Fibroblast of lung (primary cell): ENCODE data around the gene PAPLN. TPM values are rescaled to one million over a fixed set of nuclear protein-coding genes. Genes with fewer than 3 reads are reported as not detected.

Source experiments
- DNase-seq, 2 donors: peaks; one replicate each; pipeline versions ENCODE4 v3.0.0 to v3.0.0-alpha.2; 2010; ENCODE audit warnings: low read depth in 2 of 2
- H2AFZ ChIP-seq: 2 replicates; pipeline ENCODE4 v1.5.1; 2012; ENCODE audit warnings: low read length, control low read depth, inconsistent platforms
- H3K27ac ChIP-seq: 2 replicates; pipeline ENCODE4 v1.5.1; 2011; ENCODE audit warnings: low read length, control low read depth; ENCODE audit not compliant: insufficient read depth
- H3K27me3 ChIP-seq: 2 replicates; pipeline ENCODE4 v1.5.1; 2011; ENCODE audit warnings: mild to moderate bottlenecking, low read length; ENCODE audit not compliant: control insufficient read depth, insufficient read depth
- H3K36me3 ChIP-seq: 2 replicates; pipeline ENCODE4 v1.5.1; 2011; ENCODE audit warnings: low read length; ENCODE audit not compliant: control insufficient read depth, insufficient read depth
- H3K4me1 ChIP-seq: 2 replicates; pipeline ENCODE4 v1.5.1; 2011; ENCODE audit warnings: low read length; ENCODE audit not compliant: control insufficient read depth, insufficient read depth; ENCODE audit errors: extremely low read depth
- H3K4me2 ChIP-seq: 2 replicates; pipeline ENCODE4 v1.5.1; 2011; ENCODE audit warnings: low read length, control low read depth; ENCODE audit not compliant: insufficient read depth; ENCODE audit errors: extremely low read depth
- H3K4me3 ChIP-seq, 4 experiments: fragments of 200-600 bp in 1 of 4; sonication (generic) in 1 of 4; replicated peaks in 1 of 4; 2 replicates each; pipeline ENCODE4 v1.5.1; 2011 to 2016; ENCODE audit warnings: low read length in 4 of 4, low read depth in 3 of 4, mild to moderate bottlenecking in 3 of 4, control low read depth in 2 of 4, inconsistent platforms in 1 of 4, mixed read lengths in 1 of 4; ENCODE audit not compliant: insufficient read depth in 1 of 4; ENCODE audit errors: control extremely low read depth in 1 of 4
- H3K79me2 ChIP-seq: 2 replicates; pipeline ENCODE4 v1.5.1; 2012; ENCODE audit warnings: mild to moderate bottlenecking, low read length, inconsistent platforms; ENCODE audit not compliant: control insufficient read depth, insufficient read depth
- H3K9ac ChIP-seq: 2 replicates; pipeline ENCODE4 v1.5.1; 2011; ENCODE audit warnings: mild to moderate bottlenecking, low read length, control low read depth; ENCODE audit not compliant: insufficient read depth
- H3K9me3 ChIP-seq: 2 replicates; pipeline ENCODE4 v1.5.1; 2012; ENCODE audit warnings: low read depth, low read length; ENCODE audit not compliant: control insufficient read depth, insufficient read depth
- H4K20me1 ChIP-seq: 2 replicates; pipeline ENCODE4 v1.5.1; 2011; ENCODE audit warnings: low read length; ENCODE audit not compliant: control insufficient read depth, insufficient read depth; ENCODE audit errors: extremely low read depth
- CTCF ChIP-seq, 2 donors: IDR thresholded peaks in 1 of 2; conservative IDR thresholded peaks in 1 of 2; 1 replicate in 1 of 2; 2 replicates in 1 of 2; pipeline ENCODE4 v1.5.1; 2011 to 2012; ENCODE audit warnings: low read length in 2 of 2, control low read depth in 1 of 2, inconsistent platforms in 1 of 2, low read depth in 1 of 2, mild to moderate bottlenecking in 1 of 2
- EZH2 ChIP-seq: IDR thresholded peaks from 2 replicates; pipeline ENCODE4 v1.5.1; 2012; ENCODE audit warnings: low read length, control low read depth, mild to moderate bottlenecking; ENCODE audit errors: missing control alignments
- polyA plus RNA-seq, 2 donors: library from polyadenylated mRNA; depleted of rRNA in 1 of 2; stranded (reverse) in 1 of 2; unstranded in 1 of 2; fragments of >200 nt; gene quantifications; 2 replicates each; pipeline ENCODE4 v1.2.1, GENCODE V29; 2011 to 2012; ENCODE audit warnings: missing spikeins in 1 of 2
- total RNA-seq: library from RNA; depleted of rRNA; stranded (reverse); fragments of >200 nt; gene quantifications from 2 replicates; pipeline ENCODE4 v1.2.1, GENCODE V29; 2014

Gene PAPLN
- total and polyA plus RNA-seq, 2 donors (not counting 1 experiment from before 2014, with no cell fraction given) = 1.3 to 6.9 TPM

- Histone ChIP-seq H3K79me2 (no peaks in the 10 kb centered on the region), H2AFZ (no peak overlapping the region), H3K36me3 (no peaks in the 10 kb centered on the region), H4K20me1 (no peaks in the 10 kb centered on the region), H3K27me3 (peaks cover 35% of the 10 kb centered on the region), H3K4me1 (peaks cover 17% of the 10 kb centered on the region), H3K27ac (no peak overlapping the region), H3K9me3 (no peaks in the 10 kb centered on the region), H3K4me3 (no peak overlapping the region), H3K4me2 (no peak overlapping the region), H3K9ac (no peak overlapping the region)
- no peak for TF ChIP-seq CTCF (conservative IDR thresholded peaks at IDR 0.05 in 1 of 2, IDR thresholded peaks at IDR 0.05 in 1 of 2; ENCODE audit: low read depth in 1 of 2, low read length in 2 of 2)
- no peak for TF ChIP-seq EZH2
- peak; percentile 32 to 43 for DNase-seq
Measured at GRCh38 chr14:73235531-73236155, 1.7 kb upstream of the PAPLN start.

- Histone ChIP-seq H3K9me3 (no peaks in the 10 kb centered on the region), H3K4me3 (no peak overlapping the region), H3K79me2 (no peaks in the 10 kb centered on the region), H4K20me1 (no peaks in the 10 kb centered on the region), H3K4me1 (peaks cover 17% of the 10 kb centered on the region), H3K4me2 (no peak overlapping the region), H3K27me3 (peaks cover 35% of the 10 kb centered on the region), H3K9ac (no peak overlapping the region), H2AFZ (no peak overlapping the region), H3K27ac (no peak overlapping the region), H3K36me3 (no peaks in the 10 kb centered on the region)
- TF ChIP-seq EZH2 (no peak), CTCF (conservative IDR thresholded peaks at IDR 0.05 in 1 of 2, IDR thresholded peaks at IDR 0.05 in 1 of 2; ENCODE audit: low read depth in 1 of 2, low read length in 2 of 2) (no peak)
- DNase-seq = no peak
Measured at GRCh38 chr14:73236157-73236556, 1.1 kb upstream of the PAPLN start.

- H3K4me1 ChIP-seq = peaks cover 17% of the 10 kb centered on the region
- no peaks in the 10 kb centered on the region for H3K36me3 ChIP-seq
- no peak overlapping the region for H3K4me2 ChIP-seq
- H4K20me1 ChIP-seq = no peaks in the 10 kb centered on the region
- no peaks in the 10 kb centered on the region for H3K79me2 ChIP-seq
- H3K27ac ChIP-seq = no peak overlapping the region
- H3K9ac ChIP-seq = no peak overlapping the region
- no peak for DNase-seq
- peaks cover 35% of the 10 kb centered on the region for H3K27me3 ChIP-seq
- no peaks in the 10 kb centered on the region for H3K9me3 ChIP-seq
- TF ChIP-seq EZH2 (no peak), CTCF (conservative IDR thresholded peaks at IDR 0.05 in 1 of 2, IDR thresholded peaks at IDR 0.05 in 1 of 2; ENCODE audit: low read depth in 1 of 2, low read length in 2 of 2) (no peak)
- H2AFZ ChIP-seq = no peak overlapping the region
- no peak overlapping the region for H3K4me3 ChIP-seq
Measured at GRCh38 chr14:73236752-73237218, 521 bp upstream of the PAPLN start.
